ENCODE results near the gene STARD10.

STARD10 gene

GRCh38 chr11:72742513-72743320, 51.1 kb downstream of the STARD10 start:
- DNase-seq: no peak

GRCh38 chr11:72741849-72742512, 51.9 kb downstream of the STARD10 start:
- no peak for DNase-seq

GRCh38 chr11:72741429-72741833, 52.4 kb downstream of the STARD10 start:
- DNase-seq: no peak

- DNase-seq: no peak
These were observed 53.1 kb downstream of the STARD10 start for GRCh38 chr11:72740562-72741428.

GRCh38 chr11:72740060-72740424, 53.8 kb downstream of the STARD10 start:
- DNase-seq: no peak

- no peak for DNase-seq
These were observed 54.4 kb downstream of the STARD10 start for GRCh38 chr11:72739240-72740059.

GRCh38 chr11:72738199-72739141, 55.4 kb downstream of the STARD10 start:
- DNase-seq: no peak

GRCh38 chr11:72737336-72737735, 56.5 kb downstream of the STARD10 start:
- DNase-seq: no peak

- peak; percentile 70 for DNase-seq
These were observed 57.3 kb downstream of the STARD10 start for GRCh38 chr11:72736452-72737069.

- DNase-seq: no peak
These were observed 58.3 kb downstream of the STARD10 start for GRCh38 chr11:72735495-72736027.

GRCh38 chr11:72732329-72732728, 61.5 kb downstream of the STARD10 start:
- DNase-seq: no peak

GRCh38 chr11:72730737-72731136, 63.1 kb downstream of the STARD10 start:
- no peak for DNase-seq

- DNase-seq: no peak
These were observed 63.6 kb downstream of the STARD10 start for GRCh38 chr11:72730243-72730642.

- no peak for DNase-seq
These were observed 66.3 kb downstream of the STARD10 start for GRCh38 chr11:72727521-72727920.

- no peak for DNase-seq
These were observed 67.3 kb downstream of the STARD10 start for GRCh38 chr11:72726266-72727220.

- no peak for DNase-seq
These were observed 68.2 kb downstream of the STARD10 start for GRCh38 chr11:72725724-72726028.

GRCh38 chr11:72724851-72725723, 68.8 kb downstream of the STARD10 start:
- DNase-seq: peak; percentile 82

GRCh38 chr11:72724021-72724551, 69.8 kb downstream of the STARD10 start:
- DNase-seq: no peak
